ENCODE results near the gene KANSL1L.

The KANSL1L gene

DNA sequence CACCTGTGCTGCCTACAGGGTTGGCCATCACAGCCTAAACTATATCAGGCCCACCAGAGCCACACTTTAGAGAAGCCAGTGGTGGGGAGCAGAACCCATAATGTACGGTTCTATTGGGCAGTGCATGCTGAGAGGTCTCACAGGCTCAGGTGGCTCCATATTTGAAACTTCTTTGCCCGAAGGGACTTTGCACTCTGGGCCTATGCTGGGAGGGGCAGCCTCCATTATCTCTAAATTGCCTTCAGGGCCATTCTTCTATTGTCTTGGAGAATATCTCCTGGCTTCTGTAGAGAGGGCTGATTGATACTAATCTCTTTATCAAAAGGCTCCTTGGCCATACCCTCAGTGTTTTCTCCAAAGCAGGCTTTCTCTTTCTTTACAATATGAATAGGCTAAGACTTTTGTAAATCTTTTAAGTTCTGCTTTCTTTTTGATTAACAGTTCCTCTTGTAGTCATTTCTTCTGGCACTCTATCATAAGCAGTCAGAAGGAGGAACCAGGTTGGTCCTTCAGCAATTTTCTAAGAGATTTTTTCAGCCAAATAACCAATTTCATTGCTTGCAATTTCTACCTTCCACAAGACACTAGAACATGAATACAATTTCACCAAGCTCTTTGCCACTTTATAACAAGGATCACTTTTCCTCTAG is 124.2 kb downstream of the KANSL1L start:
- DNase-seq (ENCODE audit: insufficient read length, low spot score) (no peak), FAIRE-seq (no peak)
- TF ChIP-seq, protein P1, sequence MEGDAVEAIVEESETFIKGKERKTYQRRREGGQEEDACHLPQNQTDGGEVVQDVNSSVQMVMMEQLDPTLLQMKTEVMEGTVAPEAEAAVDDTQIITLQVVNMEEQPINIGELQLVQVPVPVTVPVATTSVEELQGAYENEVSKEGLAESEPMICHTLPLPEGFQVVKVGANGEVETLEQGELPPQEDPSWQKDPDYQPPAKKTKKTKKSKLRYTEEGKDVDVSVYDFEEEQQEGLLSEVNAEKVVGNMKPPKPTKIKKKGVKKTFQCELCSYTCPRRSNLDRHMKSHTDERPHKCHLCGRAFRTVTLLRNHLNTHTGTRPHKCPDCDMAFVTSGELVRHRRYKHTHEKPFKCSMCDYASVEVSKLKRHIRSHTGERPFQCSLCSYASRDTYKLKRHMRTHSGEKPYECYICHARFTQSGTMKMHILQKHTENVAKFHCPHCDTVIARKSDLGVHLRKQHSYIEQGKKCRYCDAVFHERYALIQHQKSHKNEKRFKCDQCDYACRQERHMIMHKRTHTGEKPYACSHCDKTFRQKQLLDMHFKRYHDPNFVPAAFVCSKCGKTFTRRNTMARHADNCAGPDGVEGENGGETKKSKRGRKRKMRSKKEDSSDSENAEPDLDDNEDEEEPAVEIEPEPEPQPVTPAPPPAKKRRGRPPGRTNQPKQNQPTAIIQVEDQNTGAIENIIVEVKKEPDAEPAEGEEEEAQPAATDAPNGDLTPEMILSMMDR (IDR thresholded peaks at IDR 0.05; ENCODE audit: insufficient read depth, missing control alignments), result no peak

DNA sequence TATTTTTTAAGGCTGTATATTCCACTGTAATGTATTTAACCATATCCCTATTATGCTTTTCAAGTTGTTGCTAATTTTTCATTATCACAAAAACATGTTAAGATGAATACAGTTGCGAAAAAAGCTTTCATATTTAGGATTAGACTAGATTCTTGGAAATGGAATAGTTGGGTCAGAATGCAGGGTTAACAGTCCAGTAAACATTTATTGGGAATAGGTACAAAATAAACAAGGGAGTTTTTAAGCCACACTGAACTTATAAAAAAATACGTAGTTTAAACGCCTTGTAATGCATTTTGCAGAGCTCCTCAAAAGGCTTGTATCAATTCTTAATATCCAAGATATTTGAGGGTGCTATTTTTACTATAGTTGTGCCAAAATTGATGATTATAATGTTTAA is 133.1 kb downstream of the KANSL1L start:
- DNase-seq (ENCODE audit: insufficient read length, low spot score), result no peak
- TF ChIP-seq, protein P1 (IDR thresholded peaks at IDR 0.05; ENCODE audit: insufficient read depth, missing control alignments), result no peak
- FAIRE-seq, result no peak

DNA sequence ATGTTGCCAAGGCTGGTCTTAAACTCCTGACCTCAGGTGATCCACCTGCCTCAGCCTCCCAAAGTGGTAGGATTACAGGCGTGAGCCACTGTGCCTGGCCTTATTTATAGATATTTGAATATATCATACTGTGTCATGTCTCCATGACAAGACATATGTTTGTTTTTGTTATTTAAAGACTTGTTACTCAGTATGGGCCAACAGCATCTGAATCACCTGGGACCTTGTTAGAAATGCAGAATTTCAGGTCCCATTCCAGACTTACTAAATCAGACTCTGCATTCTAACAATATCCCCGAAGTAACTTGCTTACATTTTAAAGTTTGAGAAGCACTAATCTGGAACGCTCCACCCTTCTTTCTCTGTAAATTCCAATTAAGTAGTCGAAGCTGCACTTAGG is 135.5 kb downstream of the KANSL1L start:
- TF ChIP-seq, protein P1 (IDR thresholded peaks at IDR 0.05; ENCODE audit: insufficient read depth, missing control alignments), result no peak
- DNase-seq (ENCODE audit: insufficient read length, low spot score) (no peak), FAIRE-seq (no peak)

DNA sequence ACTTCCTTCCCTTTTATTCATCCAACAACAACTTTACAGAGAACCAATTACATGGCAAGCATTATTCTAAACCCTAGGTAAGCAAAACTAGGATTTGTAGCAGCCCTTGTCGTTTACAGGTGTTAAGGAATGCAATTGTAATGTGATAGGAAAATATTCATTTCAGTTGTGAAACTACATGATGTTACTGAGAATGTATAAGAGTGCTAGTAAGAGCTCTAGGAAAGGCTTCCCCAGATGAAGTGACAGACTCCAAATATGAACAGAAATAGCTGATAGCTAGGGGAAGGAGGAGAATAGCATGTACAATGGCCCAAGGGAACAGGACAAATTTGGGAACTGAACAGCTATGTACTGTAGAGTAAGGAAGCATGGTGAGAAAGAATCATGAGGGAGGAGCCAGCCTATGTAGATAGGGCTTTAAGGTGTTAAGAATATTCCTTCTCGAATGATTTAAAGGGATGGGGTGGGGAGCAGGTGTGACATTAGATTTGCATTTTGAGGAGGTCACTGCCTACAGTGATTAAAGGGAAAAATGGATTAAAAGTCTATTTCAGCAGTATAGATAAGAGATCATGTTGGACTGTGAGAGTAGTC is 137.0 kb downstream of the KANSL1L start:
- no peak for FAIRE-seq
- TF ChIP-seq, protein P1 (IDR thresholded peaks at IDR 0.05; ENCODE audit: insufficient read depth, missing control alignments), result no peak
- no peak for DNase-seq (ENCODE audit: insufficient read length, low spot score)

DNA sequence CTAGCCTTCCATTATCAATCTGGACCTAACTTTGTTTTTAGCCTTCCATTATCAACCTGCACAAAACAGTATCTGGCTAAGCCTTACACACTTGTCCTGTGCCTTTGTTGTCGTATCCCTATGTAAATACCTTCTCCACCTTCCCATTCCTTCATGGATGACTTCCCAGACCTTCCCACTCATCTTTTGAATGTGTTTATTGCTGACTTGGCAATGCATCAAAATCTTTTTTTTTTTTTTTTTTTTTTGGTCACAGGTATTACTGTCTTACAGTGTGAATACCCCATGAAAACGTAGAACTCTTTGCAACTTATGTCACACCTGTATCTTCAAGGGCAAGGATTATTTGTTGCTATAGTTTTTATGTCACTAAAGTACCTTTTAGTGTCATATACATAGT is 143.0 kb downstream of the KANSL1L start:
- no peak for DNase-seq (ENCODE audit: insufficient read length, low spot score)
- no peak for FAIRE-seq
- TF ChIP-seq, protein P1 (IDR thresholded peaks at IDR 0.05; ENCODE audit: insufficient read depth, missing control alignments), result no peak

DNA sequence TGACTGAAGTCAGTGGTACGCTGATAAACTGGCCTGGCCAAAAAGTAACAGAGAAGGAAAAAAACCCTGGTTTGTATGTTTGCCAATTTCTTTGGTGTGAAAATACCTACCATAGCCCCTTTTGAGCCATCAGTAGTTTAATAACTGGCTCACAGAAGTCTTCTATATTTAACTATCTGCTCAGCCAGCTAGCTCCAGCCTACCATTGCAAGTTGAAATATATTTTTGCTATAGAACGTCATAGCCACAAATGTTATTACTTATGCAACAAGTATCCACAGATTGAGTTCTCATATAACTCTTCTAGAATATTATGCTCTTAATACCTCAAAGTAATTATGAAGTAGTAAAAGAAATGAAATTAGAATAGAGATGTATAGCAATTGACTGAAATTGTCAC is 143.6 kb downstream of the KANSL1L start:
- TF ChIP-seq, protein P1 (IDR thresholded peaks at IDR 0.05; ENCODE audit: insufficient read depth, missing control alignments), result no peak
- DNase-seq (ENCODE audit: insufficient read length, low spot score), result no peak
- no peak for FAIRE-seq

DNA sequence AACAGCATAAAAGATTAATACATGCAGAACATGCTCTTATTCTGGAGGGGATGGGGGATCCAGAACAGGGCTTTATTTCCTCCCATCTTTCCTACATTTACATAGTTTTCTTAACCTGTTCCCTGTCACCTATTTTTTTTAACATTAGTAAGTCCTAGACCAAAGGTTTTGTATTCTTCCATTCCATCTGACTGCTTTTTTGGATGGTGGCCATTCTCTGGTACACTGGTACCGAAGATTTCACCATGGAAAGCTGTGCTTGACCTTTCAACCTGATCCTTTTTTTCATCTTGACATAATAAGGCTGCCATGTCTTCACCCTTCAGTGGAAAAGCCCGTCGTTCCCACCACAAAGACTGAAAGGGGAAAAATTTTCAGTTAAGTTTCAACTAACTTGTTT is 148.4 kb downstream of the KANSL1L start:
- no peak for FAIRE-seq
- TF ChIP-seq, protein P1 (IDR thresholded peaks at IDR 0.05; ENCODE audit: insufficient read depth, missing control alignments), result no peak
- no peak for DNase-seq (ENCODE audit: insufficient read length, low spot score)
